ENCODE results near the gene ISLR2. TPM values are rescaled to one million over a fixed set of nuclear protein-coding genes. Genes with fewer than 3 reads are reported as not detected.
"Not testable (repeated sequence)": the region's sequence is repeated elsewhere in the genome, so short reads cannot be mapped to it uniquely, and the experiment has no call there.

ISLR2 gene
- total RNA-seq, 1 experiment from 2014 or later = not detected

- DNase-seq (ENCODE audit: low read depth) = no peak
Observed at GRCh38 chr15:74156678-74157411, 26.5 kb downstream of the ISLR2 start.

DNA sequence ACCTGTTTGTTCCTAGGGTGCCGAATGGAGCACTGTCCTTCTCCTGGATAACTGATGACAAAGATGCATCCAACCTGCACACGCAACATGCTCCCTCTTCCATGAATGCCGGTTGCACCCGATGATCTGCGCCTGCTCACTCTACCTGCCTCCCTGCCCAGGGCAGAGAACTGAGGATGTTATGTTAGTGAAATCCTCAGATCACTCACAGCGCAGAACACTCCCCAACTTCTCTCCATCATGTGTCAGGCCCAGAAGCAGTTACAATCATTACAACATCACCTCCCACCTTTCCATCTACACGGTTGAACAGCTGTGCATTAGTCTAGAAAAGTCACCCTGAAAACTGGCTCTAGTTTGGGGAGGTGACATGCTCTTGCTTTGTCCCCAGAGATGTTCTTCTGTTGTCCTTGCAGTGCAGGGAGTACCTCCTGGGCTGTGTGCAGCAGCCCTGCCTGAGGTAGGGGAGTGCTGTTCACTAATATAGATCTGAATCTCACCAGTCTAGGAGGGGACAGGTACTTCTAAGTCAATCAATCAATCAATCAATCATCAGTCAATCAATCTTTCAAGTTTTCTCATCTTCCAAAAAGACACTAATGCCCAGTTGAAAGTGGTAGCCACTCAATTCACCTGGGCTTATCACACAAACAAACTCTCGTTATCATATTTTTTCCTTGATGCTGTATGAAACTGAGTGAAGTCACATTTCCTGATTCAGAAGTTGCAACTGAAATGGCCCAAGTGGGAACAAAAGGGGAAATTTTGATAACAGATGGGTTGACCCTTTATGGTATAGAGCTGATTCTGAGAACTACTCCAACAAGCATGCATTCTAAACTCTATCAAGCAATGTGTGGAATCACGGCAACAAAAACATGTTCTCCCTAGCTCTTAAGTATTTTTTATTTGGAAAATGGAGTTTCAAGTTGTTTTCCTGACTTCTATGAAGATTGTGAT, 27.8 kb downstream of the ISLR2 start:
- no peak for DNase-seq (ENCODE audit: low read depth)

GRCh38 chr15:74158855-74159650, 28.7 kb downstream of the ISLR2 start:
- no peak for DNase-seq (ENCODE audit: low read depth)

DNA sequence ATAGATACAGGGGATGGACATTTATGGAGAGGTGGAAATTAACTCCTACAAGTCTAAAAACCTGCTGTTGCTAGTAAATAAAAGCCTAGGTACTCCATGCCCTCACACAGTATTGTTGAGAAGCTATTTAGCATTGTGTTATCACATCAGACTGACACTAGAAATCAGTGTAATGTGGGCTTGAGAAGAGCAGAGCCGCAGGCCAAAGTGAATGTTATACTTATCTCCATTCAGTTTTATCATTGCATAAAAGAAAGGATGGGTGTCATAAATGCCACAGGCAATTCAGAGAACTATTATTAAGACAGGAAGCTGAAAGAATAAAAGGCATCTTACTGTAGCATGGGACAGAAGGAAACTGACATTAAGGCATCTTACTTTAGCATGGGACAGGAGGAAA, 29.4 kb downstream of the ISLR2 start:
- no peak for DNase-seq (ENCODE audit: low read depth)

- DNase-seq (ENCODE audit: low read depth) = not testable (repeated sequence)
Observed at GRCh38 chr15:74160390-74160789, 30.0 kb downstream of the ISLR2 start.

- DNase-seq (ENCODE audit: low read depth) = not testable (repeated sequence)
Observed at GRCh38 chr15:74162195-74162536, 31.8 kb downstream of the ISLR2 start.

- DNase-seq (ENCODE audit: low read depth) = no peak
Observed at GRCh38 chr15:74165461-74165860, 35.1 kb downstream of the ISLR2 start.

DNA sequence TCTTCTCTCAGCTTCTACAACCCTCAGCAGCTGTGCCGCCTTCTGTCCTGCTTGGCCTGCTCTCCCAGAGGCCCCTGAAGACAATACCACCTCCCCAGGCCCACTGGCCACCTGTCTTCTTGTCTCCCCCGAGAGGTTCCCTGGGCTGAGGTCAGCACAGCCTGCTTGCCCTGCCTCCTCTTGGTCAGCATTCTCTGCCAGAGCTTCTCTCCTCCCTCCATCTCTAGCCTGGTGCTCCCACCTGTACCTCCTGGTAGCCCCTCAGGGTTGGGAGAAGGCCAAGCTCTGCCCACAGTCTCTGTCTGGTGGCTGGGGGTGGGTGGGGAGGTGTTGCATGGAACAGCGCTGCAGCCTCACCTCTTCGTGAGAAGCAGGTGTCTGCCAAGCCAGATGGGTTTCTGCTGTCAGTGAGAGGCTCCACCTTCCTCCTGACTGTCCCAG, 37.5 kb downstream of the ISLR2 start:
- no peak for DNase-seq (ENCODE audit: low read depth)

DNA sequence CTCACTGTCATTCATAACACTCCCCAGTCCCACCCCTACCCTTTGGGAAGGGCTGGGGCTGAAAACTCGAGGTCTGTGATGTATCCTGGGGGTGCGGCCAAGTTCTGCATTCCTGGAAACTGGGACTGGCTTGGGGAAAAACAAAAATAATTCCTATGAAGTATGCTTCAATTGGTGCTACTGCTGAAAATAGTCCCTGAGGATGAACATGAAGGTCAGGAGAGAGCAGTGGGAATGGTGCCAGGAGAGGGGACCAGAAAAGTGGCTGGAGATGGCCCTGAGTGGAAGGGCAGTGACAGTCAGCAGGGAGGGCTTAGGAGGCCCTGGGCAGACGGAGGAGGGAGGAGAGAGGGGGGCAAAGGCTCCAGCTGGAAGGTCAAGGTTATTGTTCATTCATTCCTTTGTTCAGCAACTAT, 38.3 kb downstream of the ISLR2 start:
- DNase-seq (ENCODE audit: low read depth) = no peak

DNA sequence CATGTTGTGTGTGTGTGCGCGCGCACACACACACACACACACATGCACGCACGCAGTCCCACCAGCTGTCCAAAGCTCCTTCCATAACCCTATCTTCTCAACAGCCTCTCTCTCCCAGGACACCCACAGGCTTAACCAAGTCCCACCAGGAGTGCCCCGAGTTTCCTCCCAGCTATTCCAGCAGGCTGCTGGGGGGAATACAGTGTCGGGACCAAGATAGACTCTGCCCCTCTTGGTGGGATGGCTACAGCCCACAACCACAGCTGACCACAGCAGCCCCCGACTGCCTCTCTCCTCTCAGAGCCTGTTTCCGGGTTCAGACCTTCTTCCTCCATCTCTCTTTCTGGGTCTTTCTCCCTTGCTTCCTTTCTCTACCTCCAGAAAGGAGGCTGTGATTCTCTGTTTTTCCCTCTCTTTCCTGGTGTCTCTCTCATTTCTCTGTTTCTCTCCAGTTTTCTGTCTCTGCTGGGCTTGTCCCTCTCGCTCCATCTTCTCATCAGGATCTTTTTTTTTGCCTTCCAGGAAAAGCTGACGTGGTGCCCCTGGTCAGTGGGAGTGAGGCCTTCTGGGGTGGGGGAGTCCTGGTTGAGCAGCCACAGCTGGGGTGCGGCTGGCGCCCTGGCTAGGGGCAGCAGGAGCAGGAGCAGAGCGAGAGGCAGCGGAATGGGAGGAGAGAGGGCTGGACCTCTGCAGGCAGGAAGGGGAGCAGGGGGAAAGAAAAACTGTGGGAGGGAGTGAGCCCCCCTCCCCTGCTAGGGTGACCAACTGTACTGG, 39.9 kb downstream of the ISLR2 start:
- DNase-seq (ENCODE audit: low read depth) = no peak

DNA sequence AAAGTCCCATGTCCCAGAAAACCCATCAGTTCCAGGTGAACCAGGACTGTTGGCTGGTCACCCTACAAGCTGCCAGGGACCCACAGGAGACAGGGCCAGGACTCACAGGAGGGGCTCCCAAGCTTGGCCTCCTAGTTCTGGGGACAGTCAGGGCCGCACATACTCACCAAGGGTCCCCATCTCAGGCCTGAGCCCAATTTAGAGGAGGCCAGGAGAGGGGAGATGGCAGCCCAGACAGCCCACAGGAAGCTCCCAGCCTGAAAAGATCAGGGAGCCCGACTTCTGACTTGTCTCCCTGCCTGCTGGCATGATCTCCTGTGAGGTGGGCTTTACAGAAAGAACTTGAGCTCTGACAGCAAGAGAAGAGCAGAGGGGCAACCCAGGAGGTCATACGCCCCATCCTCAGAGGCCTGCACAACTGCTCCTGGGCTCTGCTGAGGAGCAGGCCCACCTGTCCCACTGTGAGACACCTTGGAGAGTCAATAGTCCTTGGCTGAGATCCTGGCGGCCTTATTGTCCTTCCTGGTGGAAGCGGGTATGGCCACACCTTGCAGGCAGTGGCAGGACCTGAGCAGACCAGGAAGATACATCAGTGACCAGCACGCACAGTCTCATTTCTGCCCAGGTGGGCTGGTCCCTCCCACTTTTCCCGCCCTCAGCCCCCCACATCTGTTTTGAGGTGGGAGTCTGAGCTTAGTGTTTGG, 40.6 kb downstream of the ISLR2 start:
- no peak for DNase-seq (ENCODE audit: low read depth)

GRCh38 chr15:74171965-74172541, 41.7 kb downstream of the ISLR2 start:
- no peak for DNase-seq (ENCODE audit: low read depth)

DNA sequence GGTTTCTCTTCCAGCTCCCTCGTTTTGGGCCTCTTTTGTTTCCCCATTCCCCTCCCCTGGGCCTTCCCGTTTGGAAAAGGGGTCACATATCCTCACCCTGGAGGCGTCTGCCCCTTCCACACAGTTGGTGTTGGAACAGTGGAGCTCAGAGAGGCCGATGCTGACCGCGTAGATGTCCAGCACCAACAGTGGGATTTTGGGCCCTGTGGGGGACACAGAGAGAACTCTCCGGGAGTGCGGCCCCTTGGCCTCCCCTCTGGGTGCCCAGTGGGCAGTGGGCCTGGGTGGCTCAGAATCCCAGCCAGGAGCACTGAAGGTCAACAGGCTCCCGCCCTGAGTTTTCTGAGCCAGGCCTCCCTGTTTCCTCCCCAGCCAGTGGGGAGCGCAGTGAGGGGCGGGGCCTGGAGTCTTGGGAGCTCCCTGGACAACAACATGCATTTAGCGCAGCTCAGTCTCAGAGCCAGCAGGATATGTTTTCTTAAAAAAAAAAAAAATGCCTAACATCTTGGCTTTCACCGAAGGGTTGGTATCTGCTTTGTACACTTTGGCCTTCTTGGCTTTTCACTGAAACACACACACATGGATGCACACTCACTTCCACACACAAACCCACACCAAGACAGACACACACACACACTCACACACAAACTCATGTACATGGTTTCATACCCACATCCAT, 42.5 kb downstream of the ISLR2 start:
- DNase-seq (ENCODE audit: low read depth) = no peak

GRCh38 chr15:74173380-74174218, 43.2 kb downstream of the ISLR2 start, which contains the start of gene ISLR:
Gene ISLR (plus strand): TSS chr15:74173710. CDS start chr15:74174859, 1,149 bp downstream.
- DNase-seq (ENCODE audit: low read depth) = no peak

DNA sequence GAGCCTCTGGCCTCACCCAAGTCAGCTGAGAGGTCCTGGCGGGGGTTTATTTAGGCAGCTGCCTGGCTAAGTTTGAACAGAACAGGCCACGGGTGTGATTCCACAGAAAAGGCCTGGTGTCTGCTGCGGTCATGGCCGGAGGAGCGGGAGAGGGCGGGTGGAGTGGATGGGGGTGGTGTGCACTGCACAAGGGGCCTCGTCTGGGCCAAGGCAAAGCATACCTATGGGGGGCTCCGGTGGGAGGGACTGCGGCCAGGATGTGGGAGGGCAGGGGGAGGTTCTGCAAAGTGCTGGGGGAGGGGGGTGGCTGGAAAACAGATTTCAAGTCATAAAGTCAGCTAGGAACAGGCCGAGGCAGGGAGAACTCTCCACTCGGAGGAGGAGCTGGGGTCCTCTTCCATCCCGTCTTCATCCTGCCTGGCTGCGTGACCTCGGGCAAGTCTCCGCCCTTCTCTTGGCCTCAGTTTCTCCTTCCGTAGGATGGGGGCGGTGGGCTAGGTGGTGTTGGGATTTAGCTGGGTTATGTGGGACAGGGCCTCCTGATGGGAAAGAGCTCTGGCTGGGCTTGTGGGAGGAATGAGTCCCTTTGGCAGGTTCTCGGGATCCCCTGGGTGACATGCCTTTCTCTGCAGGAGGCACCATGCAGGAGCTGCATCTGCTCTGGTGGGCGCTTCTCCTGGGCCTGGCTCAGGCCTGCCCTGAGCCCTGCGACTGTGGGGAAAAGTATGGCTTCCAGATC, 44.0 kb downstream of the ISLR2 start:
- peak; percentile 24 for DNase-seq (ENCODE audit: low read depth)

- DNase-seq (ENCODE audit: low read depth) = no peak
Observed at GRCh38 chr15:74174958-74175253, 44.5 kb downstream of the ISLR2 start.

DNA sequence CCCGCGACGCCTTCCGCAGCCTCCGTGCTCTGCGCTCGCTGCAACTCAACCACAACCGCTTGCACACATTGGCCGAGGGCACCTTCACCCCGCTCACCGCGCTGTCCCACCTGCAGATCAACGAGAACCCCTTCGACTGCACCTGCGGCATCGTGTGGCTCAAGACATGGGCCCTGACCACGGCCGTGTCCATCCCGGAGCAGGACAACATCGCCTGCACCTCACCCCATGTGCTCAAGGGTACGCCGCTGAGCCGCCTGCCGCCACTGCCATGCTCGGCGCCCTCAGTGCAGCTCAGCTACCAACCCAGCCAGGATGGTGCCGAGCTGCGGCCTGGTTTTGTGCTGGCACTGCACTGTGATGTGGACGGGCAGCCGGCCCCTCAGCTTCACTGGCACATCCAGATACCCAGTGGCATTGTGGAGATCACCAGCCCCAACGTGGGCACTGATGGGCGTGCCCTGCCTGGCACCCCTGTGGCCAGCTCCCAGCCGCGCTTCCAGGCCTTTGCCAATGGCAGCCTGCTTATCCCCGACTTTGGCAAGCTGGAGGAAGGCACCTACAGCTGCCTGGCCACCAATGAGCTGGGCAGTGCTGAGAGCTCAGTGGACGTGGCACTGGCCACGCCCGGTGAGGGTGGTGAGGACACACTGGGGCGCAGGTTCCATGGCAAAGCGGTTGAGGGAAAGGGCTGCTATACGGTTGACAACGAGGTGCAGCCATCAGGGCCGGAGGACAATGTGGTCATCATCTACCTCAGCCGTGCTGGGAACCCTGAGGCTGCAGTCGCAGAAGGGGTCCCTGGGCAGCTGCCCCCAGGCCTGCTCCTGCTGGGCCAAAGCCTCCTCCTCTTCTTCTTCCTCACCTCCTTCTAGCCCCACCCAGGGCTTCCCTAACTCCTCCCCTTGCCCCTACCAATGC, 45.1 kb downstream of the ISLR2 start:
- no peak for DNase-seq (ENCODE audit: low read depth)

Data from LHCN-M2 (cell line).